Osteoblast (primary cell): ENCODE data around the gene JAZF1. TPM values are rescaled to one million over a fixed set of nuclear protein-coding genes. Genes with fewer than 3 reads are reported as not detected.

Experiments used
- DNase-seq: peaks from one replicate; pipeline ENCODE4 v3.0.0; 2011; ENCODE audit warnings: low spot score, mixed read lengths; ENCODE audit not compliant: insufficient read length; ENCODE audit errors: missing footprints
- H2AFZ ChIP-seq: 2 replicates; pipeline ENCODE4 v1.6.0; 2011; ENCODE audit warnings: mild to moderate bottlenecking, low read length
- H3K27ac ChIP-seq: 2 replicates; pipeline ENCODE4 v1.5.1; 2011; ENCODE audit warnings: mild to moderate bottlenecking, low read depth, low read length, moderate library complexity
- H3K27me3 ChIP-seq: 2 replicates; pipeline ENCODE4 v1.6.0; 2012; ENCODE audit warnings: mild to moderate bottlenecking, control low read depth, inconsistent platforms, low read length, moderate library complexity; ENCODE audit not compliant: insufficient read depth
- H3K36me3 ChIP-seq: 2 replicates; pipeline ENCODE4 v1.5.1; 2011; ENCODE audit warnings: mild to moderate bottlenecking, low read length, control low read depth, moderate library complexity; ENCODE audit not compliant: insufficient read depth
- H3K4me1 ChIP-seq: 2 replicates; pipeline ENCODE4 v1.5.1; 2011; ENCODE audit warnings: mild to moderate bottlenecking, low read length, control low read depth, moderate library complexity; ENCODE audit not compliant: insufficient read depth
- H3K4me2 ChIP-seq: 2 replicates; pipeline ENCODE4 v1.6.0; 2011; ENCODE audit warnings: mild to moderate bottlenecking, low read length; ENCODE audit not compliant: insufficient read depth
- H3K4me3 ChIP-seq: fragments of 200-600 bp; sonication (generic); 3 replicates; pipeline ENCODE4 v1.5.1; 2012; ENCODE audit warnings: mild to moderate bottlenecking, low read length, inconsistent platforms; ENCODE audit not compliant: insufficient read depth
- H3K79me2 ChIP-seq: 2 replicates; pipeline ENCODE4 v1.6.0; 2012; ENCODE audit warnings: mild to moderate bottlenecking, low read length, control low read depth, inconsistent platforms; ENCODE audit not compliant: insufficient read depth
- H3K9me3 ChIP-seq: 2 replicates; pipeline ENCODE4 v1.5.1; 2011; ENCODE audit warnings: low read depth, low read length, control low read depth
- H4K20me1 ChIP-seq: 2 replicates; pipeline ENCODE4 v1.6.0; 2012; ENCODE audit warnings: mild to moderate bottlenecking, low read length, control low read depth; ENCODE audit not compliant: insufficient read depth
- total RNA-seq: library from RNA; depleted of rRNA; stranded (reverse); fragments of >200 nt; gene quantifications from 2 replicates; pipeline ENCODE4 v1.2.3, GENCODE V29; 2012
- TF ChIP-seq, protein P1 (sequence below): IDR thresholded peaks from 2 replicates; pipeline ENCODE4 v1.5.1; 2011; ENCODE audit warnings: mild to moderate bottlenecking, low read depth, low read length, moderate library complexity; ENCODE audit errors: extremely low read depth

Gene JAZF1
- total RNA-seq, 1 donor: 15.9 TPM

- Histone ChIP-seq H3K4me3 (no peak overlapping the region), H3K4me2 (no peak overlapping the region), H3K27me3 (no peaks in the 10 kb centered on the region), H2AFZ (no peak overlapping the region), H3K27ac (no peak overlapping the region), H3K79me2 (peaks cover under 1% of the 10 kb centered on the region), H3K36me3 (no peaks in the 10 kb centered on the region), H4K20me1 (no peaks in the 10 kb centered on the region), H3K9me3 (no peaks in the 10 kb centered on the region), H3K4me1 (peaks cover 26% of the 10 kb centered on the region)
- no peak for DNase-seq
- TF ChIP-seq, protein P1, sequence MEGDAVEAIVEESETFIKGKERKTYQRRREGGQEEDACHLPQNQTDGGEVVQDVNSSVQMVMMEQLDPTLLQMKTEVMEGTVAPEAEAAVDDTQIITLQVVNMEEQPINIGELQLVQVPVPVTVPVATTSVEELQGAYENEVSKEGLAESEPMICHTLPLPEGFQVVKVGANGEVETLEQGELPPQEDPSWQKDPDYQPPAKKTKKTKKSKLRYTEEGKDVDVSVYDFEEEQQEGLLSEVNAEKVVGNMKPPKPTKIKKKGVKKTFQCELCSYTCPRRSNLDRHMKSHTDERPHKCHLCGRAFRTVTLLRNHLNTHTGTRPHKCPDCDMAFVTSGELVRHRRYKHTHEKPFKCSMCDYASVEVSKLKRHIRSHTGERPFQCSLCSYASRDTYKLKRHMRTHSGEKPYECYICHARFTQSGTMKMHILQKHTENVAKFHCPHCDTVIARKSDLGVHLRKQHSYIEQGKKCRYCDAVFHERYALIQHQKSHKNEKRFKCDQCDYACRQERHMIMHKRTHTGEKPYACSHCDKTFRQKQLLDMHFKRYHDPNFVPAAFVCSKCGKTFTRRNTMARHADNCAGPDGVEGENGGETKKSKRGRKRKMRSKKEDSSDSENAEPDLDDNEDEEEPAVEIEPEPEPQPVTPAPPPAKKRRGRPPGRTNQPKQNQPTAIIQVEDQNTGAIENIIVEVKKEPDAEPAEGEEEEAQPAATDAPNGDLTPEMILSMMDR: no peak
Observed at GRCh38 chr7:27918503-27918902, 262.1 kb downstream of the JAZF1 start.

DNA sequence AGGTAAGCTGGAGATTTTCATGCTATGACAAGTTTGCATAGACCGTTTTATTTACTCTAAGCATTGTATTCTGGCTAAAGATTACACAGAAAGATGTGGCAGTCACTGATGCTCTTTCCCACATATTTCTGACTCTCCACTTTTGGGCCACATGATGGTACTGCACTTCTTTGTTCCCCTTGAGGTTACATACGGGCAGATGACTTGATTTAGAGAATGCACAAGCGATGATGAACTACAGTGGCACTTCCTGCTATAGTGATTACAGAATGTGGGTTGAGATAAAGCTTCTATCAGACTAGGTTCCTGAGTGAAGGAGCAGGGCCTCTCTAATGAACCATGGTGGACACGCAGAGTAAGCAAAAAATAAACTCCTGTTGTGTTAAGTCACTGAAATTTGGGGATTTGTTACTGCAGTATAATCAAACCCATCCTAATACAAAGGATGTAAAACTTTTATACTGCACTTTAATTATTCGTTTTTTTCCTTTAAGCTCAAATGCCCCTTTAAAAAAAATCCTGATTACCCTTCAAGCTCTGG lies 262.8 kb downstream of the JAZF1 start:
- Histone ChIP-seq H3K4me2 (peak overlapping the region; percentile 44), H3K4me1 (peaks cover 19% of the 10 kb centered on the region), H3K9me3 (no peaks in the 10 kb centered on the region), H3K79me2 (no peaks in the 10 kb centered on the region), H4K20me1 (no peaks in the 10 kb centered on the region), H2AFZ (no peak overlapping the region), H3K4me3 (no peak overlapping the region), H3K36me3 (no peaks in the 10 kb centered on the region), H3K27ac (peak overlapping the region; percentile 26), H3K27me3 (no peaks in the 10 kb centered on the region)
- DNase-seq: no peak
- TF ChIP-seq, protein P1: peak; percentile 9

GRCh38 chr7:27917119-27917518 lies 263.5 kb downstream of the JAZF1 start:
- no peak overlapping the region for H2AFZ ChIP-seq
- H3K4me2 ChIP-seq: no peak overlapping the region
- no peaks in the 10 kb centered on the region for H3K27me3 ChIP-seq
- DNase-seq: no peak
- H3K27ac ChIP-seq: peak overlapping the region; percentile 26
- no peaks in the 10 kb centered on the region for H3K9me3 ChIP-seq
- H3K4me1 ChIP-seq: peaks cover 17% of the 10 kb centered on the region
- no peaks in the 10 kb centered on the region for H4K20me1 ChIP-seq
- no peak overlapping the region for H3K4me3 ChIP-seq
- H3K79me2 ChIP-seq: no peaks in the 10 kb centered on the region
- TF ChIP-seq, protein P1: no peak
- H3K36me3 ChIP-seq: no peaks in the 10 kb centered on the region

DNA sequence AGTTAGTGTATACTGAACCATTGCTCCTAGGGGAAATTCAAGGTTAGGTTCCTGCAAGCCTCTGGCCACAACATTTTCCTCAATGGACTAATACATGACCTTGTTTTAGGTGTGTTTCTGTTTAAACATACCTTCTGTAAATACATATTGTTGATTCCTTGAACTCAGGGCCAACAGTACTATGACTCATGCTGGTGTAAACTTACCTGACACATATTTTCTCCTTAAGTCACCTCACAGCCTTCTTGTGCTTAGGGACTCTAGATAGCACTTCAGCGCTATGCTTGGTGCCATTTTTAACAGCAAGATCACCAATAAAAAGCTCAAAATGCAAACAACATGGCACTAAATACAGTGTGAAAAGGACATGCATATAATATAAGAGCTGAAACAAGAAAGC lies 264.2 kb downstream of the JAZF1 start:
- TF ChIP-seq, protein P1: no peak
- Histone ChIP-seq H3K27me3 (no peaks in the 10 kb centered on the region), H2AFZ (no peak overlapping the region), H3K4me1 (peaks cover 17% of the 10 kb centered on the region), H3K27ac (no peak overlapping the region), H4K20me1 (no peaks in the 10 kb centered on the region), H3K4me2 (no peak overlapping the region), H3K4me3 (no peak overlapping the region), H3K36me3 (no peaks in the 10 kb centered on the region), H3K9me3 (no peaks in the 10 kb centered on the region), H3K79me2 (no peaks in the 10 kb centered on the region)
- no peak for DNase-seq
